Measurements from ENCODE around the gene UBAC2.
"Not testable (repeated sequence)": the region's sequence is repeated elsewhere in the genome, so short reads cannot be mapped to it uniquely, and the experiment has no call there.

DNA sequence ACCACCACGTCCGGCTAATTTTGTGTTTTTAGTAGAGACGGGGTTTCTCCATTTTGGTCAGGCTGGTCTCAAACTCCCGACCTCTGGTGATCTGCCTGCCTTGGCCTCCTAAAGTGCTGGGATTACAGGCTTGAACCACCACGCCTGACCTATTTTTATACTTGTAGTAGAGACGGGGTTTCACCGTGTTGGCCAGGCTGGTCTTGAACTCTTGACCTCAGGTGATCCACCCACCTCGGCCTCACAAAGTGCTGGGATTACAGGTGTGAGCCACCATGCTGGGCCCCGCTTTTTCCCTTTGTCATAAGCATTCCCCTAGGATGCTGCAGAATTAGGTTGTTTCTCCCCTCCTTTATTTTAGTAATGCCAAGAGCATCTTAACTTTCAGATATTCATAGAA lies 10.0 kb downstream of the UBAC2 start:
- not testable (repeated sequence) for TF ChIP-seq SP1, TARDBP (IDR thresholded peaks at IDR 0.05)
